ENCODE measurements around the gene LPIN3.

Gene LPIN3

GRCh38 chr20:41320976-41321375 is 19.6 kb upstream of the LPIN3 start:
- no peak for DNase-seq

- no peak for DNase-seq
Measured at GRCh38 chr20:41327178-41327577, 13.4 kb upstream of the LPIN3 start.

GRCh38 chr20:41329435-41330342 is 10.9 kb upstream of the LPIN3 start:
- DNase-seq = peak; percentile 65

- DNase-seq = no peak
Measured at GRCh38 chr20:41330343-41330720, 10.3 kb upstream of the LPIN3 start.

GRCh38 chr20:41330941-41331340 is 9.7 kb upstream of the LPIN3 start:
- DNase-seq = no peak

- no peak for DNase-seq
Measured at GRCh38 chr20:41331731-41332130, 8.9 kb upstream of the LPIN3 start.

GRCh38 chr20:41334036-41334435 is 6.6 kb upstream of the LPIN3 start:
- no peak for DNase-seq

- DNase-seq = no peak
Measured at GRCh38 chr20:41334443-41335421, 5.9 kb upstream of the LPIN3 start.

GRCh38 chr20:41335591-41335990 is 5.0 kb upstream of the LPIN3 start:
- DNase-seq = no peak

- DNase-seq = no peak
Measured at GRCh38 chr20:41336711-41337492, 3.7 kb upstream of the LPIN3 start.

- peak; percentile 86 for DNase-seq
Measured at GRCh38 chr20:41339957-41340326, 679 bp upstream of the LPIN3 start.

GRCh38 chr20:41342474-41343464 is 2.1 kb downstream of the LPIN3 start:
- no peak for DNase-seq

- no peak for DNase-seq
Measured at GRCh38 chr20:41344477-41344876, 3.9 kb downstream of the LPIN3 start.

GRCh38 chr20:41344938-41345728 is 4.5 kb downstream of the LPIN3 start:
- DNase-seq = no peak

- DNase-seq = no peak
Measured at GRCh38 chr20:41345729-41346067, 5.1 kb downstream of the LPIN3 start.

GRCh38 chr20:41347523-41348429 is 7.2 kb downstream of the LPIN3 start:
- DNase-seq = no peak

GRCh38 chr20:41348430-41349172 is 8.0 kb downstream of the LPIN3 start:
- DNase-seq = no peak

- no peak for DNase-seq
Measured at GRCh38 chr20:41349266-41349665, 8.6 kb downstream of the LPIN3 start.

GRCh38 chr20:41349943-41350342 is 9.3 kb downstream of the LPIN3 start:
- DNase-seq = no peak

Measured in stimulated activated CD4-positive, alpha-beta T cell treated with anti-CD3 and anti-CD28 coated beads, Interleukin-4, amount 100 ng/mL, for 1 hour (primary cell).